Right cardiac atrium (tissue), 5 donors: Measurements from ENCODE around the gene CD99L2. TPM values are rescaled to one million over a fixed set of nuclear protein-coding genes. Genes with fewer than 3 reads are reported as not detected.
A peak's percentile ranks its signal among the peaks of the same experiment; 100 is the strongest.

Source experiments
- ATAC-seq, 2 donors: fragments of 200-7000 bp; cut with Tn5 transposase; one replicate each; pipeline versions ENCODE4 v1.8.0 to v1.9.1; 2020; ENCODE audit warnings: moderate library complexity in 2 of 2, mild to moderate bottlenecking in 1 of 2
- DNase-seq, 3 donors: peaks; one replicate each; pipeline ENCODE4 v3.0.0-alpha.2; 2020
- H3K27ac ChIP-seq: one replicate; pipeline ENCODE4 v1.5.1; 2013; ENCODE audit warnings: mild to moderate bottlenecking, low read length, control low read depth, moderate library complexity
- H3K27me3 ChIP-seq: one replicate; pipeline ENCODE4 v1.6.1; 2013; ENCODE audit not compliant: control insufficient read depth, insufficient read depth
- H3K4me1 ChIP-seq: one replicate; pipeline ENCODE4 v1.6.1; 2013; ENCODE audit warnings: low read length; ENCODE audit not compliant: control insufficient read depth, insufficient read depth
- H3K4me3 ChIP-seq: one replicate; pipeline ENCODE4 v1.5.1; 2013; ENCODE audit warnings: low read length, control low read depth
- H3K9me3 ChIP-seq: one replicate; pipeline ENCODE4 v1.6.1; 2013; ENCODE audit warnings: low read length; ENCODE audit not compliant: control insufficient read depth
- WGBS: extraction: QIAGEN DNeasy Blood & Tissue Kit; methylation state at CpG from one replicate; pipeline ENCODE4 v1.1.7; 2013; 5-methylcytosine and 5-hydroxymethylcytosine counted together
- intact Hi-C, 4 donors: fragments of 100-400 bp; cut with DNase I; formaldehyde crosslinking; loops; one replicate each; pipeline versions ENCODE4 v1.11.0 to v1.14.0; 2022 to 2023
- polyA plus RNA-seq: library from polyadenylated mRNA; stranded (reverse); fragments of 200-250 nt; gene quantifications from one replicate; pipeline ENCODE4 v1.2.3, GENCODE V29; 2013
- total RNA-seq, 4 donors: library from RNA; stranded (reverse); fragmentation: NEBNext Ultra II Directional; extraction: Animal tissue kit (Norgen Biotek cat#: 25700); gene quantifications; one replicate each; pipeline ENCODE4 v1.2.1, GENCODE V29; 2021
- donor health status: healthy with polysubstance abuse.
- donor health status: DM: no; HTN: yes; CAD: no.
- donor health status: DM: no; HTN: no; CAD: no.
- donor health status: DM: no; HTN: yes; CAD: no; lungs with severe emphysema.
- donor health status: DM: yes; HTN: yes; CAD: no.

The CD99L2 gene
- total and polyA plus RNA-seq, 5 donors: 66.5 to 84.7 (median 71.5) TPM

DNA sequence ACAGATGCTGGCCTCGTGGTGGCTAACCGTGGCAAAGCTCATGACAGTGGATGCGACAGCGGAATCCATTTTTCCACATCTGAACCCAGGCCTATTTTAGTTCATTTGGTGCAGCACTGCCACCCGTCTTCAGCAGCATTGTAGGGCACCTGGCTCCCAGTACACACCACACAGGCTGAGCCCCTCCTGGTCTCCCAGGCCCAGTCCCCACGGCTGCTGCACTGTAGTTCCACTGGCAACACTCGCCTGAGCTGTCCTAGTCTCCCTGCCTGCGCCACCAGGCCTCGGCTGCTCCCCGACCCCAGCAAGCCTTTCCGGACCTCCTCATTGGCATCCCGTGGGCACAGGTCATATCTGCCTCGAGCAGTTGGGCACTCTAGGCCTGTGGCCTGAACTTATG, 129.1 kb downstream of the CD99L2 start:
- Histone ChIP-seq H3K27ac (no peak overlapping the region), H3K4me1 (peaks cover 7% of the 10 kb centered on the region), H3K4me3 (no peak overlapping the region), H3K27me3 (no peaks in the 10 kb centered on the region), H3K9me3 (no peaks in the 10 kb centered on the region)
- 95% methylated on average over 13 of the region's 13 CpGs for WGBS
- no peak for DNase-seq
- intact Hi-C loops: no loop called here
- no peak for ATAC-seq

DNA sequence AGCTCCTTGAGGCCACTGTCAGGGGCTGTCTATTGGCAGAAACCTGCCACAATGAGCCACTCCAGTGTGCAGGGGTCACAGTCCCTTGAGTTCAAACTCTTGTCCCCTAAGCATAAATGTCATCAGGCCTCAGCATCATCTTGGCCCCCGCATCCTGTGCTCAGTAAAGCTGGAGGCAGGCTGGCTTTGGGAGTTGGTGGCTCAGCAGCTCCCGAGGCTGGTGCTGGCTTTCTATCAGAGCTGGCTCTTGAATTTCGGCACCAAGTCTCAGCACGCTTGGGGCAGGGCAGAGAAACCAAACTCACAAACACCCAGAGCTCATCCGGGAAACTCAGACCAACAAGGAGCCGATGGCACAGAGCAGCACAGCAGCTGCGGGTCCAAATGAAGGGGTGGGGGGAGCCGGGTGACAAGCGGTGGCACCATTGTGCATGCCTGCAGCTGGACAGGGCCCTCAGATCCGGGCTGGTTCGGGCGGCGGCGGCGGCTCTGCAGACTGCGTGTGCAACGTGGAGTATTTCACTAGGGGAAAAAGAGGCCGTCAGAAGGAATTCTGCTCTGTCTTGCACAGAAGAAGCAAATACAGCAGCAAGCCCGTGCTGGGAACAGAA, 129.8 kb downstream of the CD99L2 start:
- intact Hi-C loops: no loop called here
- peaks cover 7% of the 10 kb centered on the region for H3K4me1 ChIP-seq
- no peak overlapping the region for H3K4me3 ChIP-seq
- DNase-seq: no peak
- H3K27ac ChIP-seq: no peak overlapping the region
- H3K9me3 ChIP-seq: no peaks in the 10 kb centered on the region
- 95% methylated on average over 19 of the region's 19 CpGs for WGBS
- H3K27me3 ChIP-seq: no peaks in the 10 kb centered on the region
- no peak for ATAC-seq

DNA sequence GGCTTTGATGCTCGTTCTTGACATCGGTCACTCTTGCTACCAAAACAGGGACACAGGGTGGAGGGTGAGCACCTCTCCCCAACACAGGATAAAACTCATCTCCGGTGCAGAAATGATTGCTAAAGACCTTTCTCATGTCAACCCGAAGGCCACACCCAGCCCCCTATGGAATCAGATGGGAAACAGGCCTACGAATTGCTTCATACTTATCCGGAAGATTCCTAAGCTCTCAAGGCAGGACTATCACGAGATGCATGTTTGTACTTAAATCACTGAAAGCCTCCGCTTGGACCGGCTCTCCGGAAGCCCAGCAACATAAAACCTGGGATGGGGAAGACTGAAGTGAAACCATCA, 130.4 kb downstream of the CD99L2 start:
- Histone ChIP-seq H3K4me3 (no peak overlapping the region), H3K27ac (no peak overlapping the region), H3K9me3 (no peaks in the 10 kb centered on the region), H3K4me1 (peaks cover 7% of the 10 kb centered on the region), H3K27me3 (no peaks in the 10 kb centered on the region)
- no peak for DNase-seq
- ATAC-seq: no peak
- intact Hi-C loops: no loop called here
- 86% methylated on average over 10 of the region's 10 CpGs for WGBS

DNA sequence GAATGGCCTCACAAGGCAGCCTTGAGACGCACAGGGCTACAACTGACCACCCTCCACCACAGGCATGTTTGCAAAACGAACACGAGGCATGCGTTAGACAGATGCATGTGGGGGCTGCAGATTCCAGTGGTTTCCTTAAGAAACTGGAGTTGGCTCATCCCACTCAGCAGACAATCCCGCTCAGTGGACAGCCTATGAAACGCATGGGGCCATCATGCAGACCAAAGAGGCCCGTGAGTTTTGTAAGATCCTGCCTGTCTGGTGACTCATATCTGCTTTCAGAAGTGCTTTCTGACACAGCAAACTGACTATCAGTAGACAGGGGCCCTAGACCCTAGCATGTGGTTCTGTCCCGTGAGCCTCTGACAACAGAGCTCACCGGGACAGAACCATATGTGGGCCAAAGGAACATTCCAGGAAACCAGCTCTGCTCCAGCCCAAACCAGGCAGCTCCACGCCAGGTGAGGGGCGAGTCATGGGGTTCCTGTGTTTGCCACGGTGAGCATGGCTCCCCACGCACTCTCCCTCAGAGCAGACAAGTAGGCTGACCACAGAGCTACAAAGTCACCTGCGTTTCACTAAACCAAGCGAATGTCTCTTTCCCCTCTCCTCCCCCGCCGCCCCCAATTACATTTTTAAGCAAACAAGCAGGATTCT, 130.9 kb downstream of the CD99L2 start:
- Histone ChIP-seq H3K9me3 (no peaks in the 10 kb centered on the region), H3K4me1 (peaks cover 7% of the 10 kb centered on the region), H3K27ac (no peak overlapping the region), H3K27me3 (no peaks in the 10 kb centered on the region), H3K4me3 (no peak overlapping the region)
- intact Hi-C loops: no loop called here
- no peak for DNase-seq
- peak in 1 of 2 donors; percentile 10 for ATAC-seq
- WGBS: 63% methylated on average over 17 of the region's 17 CpGs

DNA sequence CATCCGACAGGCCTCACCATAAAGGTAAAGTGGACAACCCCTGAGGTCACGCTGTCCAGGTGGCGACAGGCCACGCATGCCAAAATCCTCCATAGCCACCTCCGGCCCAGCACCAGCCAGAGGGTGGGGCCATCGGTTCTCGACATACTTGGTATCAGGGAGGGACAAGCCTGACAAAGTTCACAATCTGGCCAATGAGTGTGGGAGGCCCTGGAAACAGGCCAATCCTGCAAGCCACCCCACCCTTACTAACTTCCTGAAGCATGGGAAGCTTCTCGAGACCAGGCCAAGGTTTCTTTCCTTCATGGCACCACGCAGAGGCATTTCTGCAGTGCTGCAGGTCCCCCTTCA, 131.4 kb downstream of the CD99L2 start:
- Histone ChIP-seq H3K4me3 (no peak overlapping the region), H3K27me3 (no peaks in the 10 kb centered on the region), H3K27ac (no peak overlapping the region), H3K9me3 (no peaks in the 10 kb centered on the region), H3K4me1 (peaks cover 7% of the 10 kb centered on the region)
- DNase-seq (peak; percentile 48 to 72 (median 71)), ATAC-seq (peak; percentile 22 to 69)
- WGBS: 52% methylated on average over 9 of the region's 9 CpGs
- intact Hi-C loops: no loop called here

DNA sequence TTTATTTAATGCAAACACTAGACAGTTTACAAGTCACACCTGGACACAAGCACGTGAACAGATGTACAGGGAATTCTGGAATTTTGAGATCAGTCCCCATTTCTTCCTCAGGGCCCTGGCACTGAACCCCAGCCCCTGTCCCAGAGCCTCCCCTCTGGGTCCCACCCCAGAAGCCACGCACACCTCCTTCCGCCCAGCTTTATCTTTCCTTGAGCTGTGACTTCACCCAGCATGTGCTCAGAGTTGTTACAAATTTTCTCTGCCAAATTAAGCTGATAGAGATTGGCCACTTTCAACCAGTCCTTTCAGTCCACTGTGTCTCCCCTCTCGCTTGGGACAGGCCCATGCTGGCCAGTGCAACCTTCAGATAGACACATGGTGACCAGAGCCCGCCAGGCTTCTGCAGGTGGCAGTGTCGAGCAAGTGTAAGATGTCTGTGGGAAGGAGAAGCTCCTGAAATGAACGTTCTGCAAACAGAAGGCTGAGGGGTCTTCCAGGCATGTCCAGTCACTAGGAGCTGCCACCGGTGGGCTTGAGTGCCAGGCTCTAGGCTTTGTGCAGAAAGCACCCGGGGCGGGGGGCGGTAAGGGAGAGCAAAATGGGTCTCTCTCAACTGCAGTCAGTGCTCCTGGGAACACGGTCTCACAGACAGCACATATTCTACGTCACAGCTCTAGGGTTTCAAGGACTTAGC, 132.0 kb downstream of the CD99L2 start:
- H3K9me3 ChIP-seq: no peaks in the 10 kb centered on the region
- H3K4me1 ChIP-seq: peaks cover 7% of the 10 kb centered on the region
- no peaks in the 10 kb centered on the region for H3K27me3 ChIP-seq
- WGBS: 80% methylated on average over 13 of the region's 13 CpGs
- no peak overlapping the region for H3K27ac ChIP-seq
- no peak overlapping the region for H3K4me3 ChIP-seq
- no peak for DNase-seq
- ATAC-seq: peak in 1 of 2 donors; percentile 6
- intact Hi-C loops: no loop called here

DNA sequence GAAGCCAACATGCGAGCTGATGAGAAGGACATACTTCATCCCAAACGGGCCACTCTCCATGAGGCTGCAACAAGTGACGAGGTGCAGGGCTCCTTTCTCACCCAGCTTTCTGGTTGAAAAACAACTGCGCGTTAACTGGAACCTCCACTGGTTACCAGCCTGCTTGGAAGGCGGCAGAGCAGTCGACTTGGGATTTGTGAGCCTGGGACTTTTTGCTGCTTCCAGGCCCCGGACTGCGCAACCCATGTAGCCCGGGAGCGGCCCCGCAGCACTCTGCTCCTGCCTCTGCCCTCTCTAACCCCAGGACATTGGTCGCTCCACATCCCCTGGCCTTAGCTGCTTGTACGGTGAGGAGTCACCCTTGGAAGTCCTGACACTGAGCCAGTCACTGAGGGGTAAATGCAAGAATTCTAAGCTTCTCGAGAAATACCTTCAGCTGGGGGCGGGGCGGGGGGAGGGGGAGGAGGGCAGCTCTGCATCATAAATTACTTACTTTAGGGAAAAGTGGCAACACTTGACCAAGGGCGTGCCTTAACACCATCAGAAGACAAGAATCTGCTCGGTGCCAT, 132.6 kb downstream of the CD99L2 start:
- H3K4me1 ChIP-seq: peaks cover 7% of the 10 kb centered on the region
- no peaks in the 10 kb centered on the region for H3K27me3 ChIP-seq
- 94% methylated on average over 19 of the region's 19 CpGs for WGBS
- no peak overlapping the region for H3K27ac ChIP-seq
- H3K9me3 ChIP-seq: no peaks in the 10 kb centered on the region
- H3K4me3 ChIP-seq: no peak overlapping the region
- DNase-seq (no peak), ATAC-seq (no peak)
- intact Hi-C loops: no loop called here

DNA sequence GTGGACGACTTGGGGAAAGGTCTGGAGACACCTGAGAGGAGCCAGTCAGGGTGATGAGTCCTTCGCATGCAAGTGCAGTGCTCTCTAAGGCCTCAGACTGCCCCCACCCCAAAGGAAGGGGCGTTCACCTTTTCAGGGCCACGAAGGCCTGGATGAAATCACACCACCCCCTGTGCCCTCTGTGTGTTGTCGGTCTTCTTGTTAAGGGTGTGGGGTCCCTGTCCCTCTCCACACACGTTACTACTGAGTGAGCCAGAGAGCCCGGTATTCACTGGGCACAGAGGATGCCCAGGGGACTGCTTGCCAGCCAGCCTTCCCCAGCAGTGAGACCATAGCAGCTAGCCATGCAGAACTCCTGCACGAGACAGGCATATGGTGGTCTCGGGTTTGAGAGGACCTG, 133.2 kb downstream of the CD99L2 start:
- intact Hi-C loops: no loop called here
- Histone ChIP-seq H3K9me3 (no peaks in the 10 kb centered on the region), H3K4me1 (peaks cover 7% of the 10 kb centered on the region), H3K27me3 (no peaks in the 10 kb centered on the region), H3K4me3 (no peak overlapping the region), H3K27ac (no peak overlapping the region)
- no peak for DNase-seq
- 83% methylated on average over 9 of the region's 9 CpGs for WGBS
- no peak for ATAC-seq

DNA sequence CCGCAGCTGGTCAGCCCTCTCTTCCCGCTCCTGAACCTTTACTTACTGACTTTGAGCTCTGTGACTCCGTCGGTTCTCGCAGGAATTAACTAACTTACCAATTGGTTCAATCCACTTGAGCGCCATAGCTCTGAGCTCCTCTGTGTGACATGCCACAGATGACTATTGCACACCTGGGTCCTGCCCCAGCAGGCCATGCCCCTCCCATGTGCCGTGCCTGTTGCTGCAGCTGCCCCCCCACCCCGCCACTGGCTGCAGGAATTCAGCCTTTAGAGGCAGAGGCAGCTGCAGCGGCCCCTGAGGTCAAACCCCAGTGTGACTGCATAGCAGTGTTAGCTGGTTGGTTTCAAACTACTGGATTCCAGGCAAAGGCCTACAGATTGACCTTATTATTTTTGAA, 134.7 kb downstream of the CD99L2 start:
- H3K27ac ChIP-seq: no peak overlapping the region
- intact Hi-C loops: no loop called here

DNA sequence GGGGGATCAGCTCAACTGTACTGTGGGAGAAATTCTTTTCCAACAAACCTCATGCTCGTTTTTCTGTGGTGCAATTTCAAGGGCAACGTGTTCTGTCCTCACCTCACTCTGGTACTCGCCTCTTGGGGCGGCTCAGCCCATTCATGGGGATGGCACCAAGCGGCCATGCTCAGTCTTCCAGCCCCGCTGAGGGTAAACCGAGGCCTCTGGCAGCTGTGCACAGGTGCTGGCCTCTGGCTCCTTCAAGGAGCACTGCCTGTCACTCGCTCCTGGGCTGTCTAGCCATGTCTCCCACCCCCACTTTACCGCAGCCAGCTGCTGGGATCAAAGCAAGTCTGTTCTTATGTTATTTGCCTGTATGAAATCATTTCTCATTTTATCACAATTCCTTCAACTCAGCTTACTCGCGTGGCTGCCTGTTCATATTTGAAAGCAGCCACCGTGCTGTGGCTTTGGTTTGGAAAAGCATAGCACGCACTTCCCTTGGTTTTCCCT, 135.1 kb downstream of the CD99L2 start:
- WGBS: 82% methylated on average over 13 of the region's 13 CpGs
- intact Hi-C loops: no loop called here

More for the DNA sequence above, 134.7 kb downstream of the CD99L2 start:
- Histone ChIP-seq H3K27me3 (no peaks in the 10 kb centered on the region), H3K4me1 (peaks cover 7% of the 10 kb centered on the region), H3K4me3 (no peak overlapping the region), H3K9me3 (no peaks in the 10 kb centered on the region)
- 91% methylated on average over 9 of the region's 9 CpGs for WGBS
- DNase-seq: no peak
- no peak for ATAC-seq

More for the DNA sequence above, 135.1 kb downstream of the CD99L2 start:
- no peak for DNase-seq
- H3K4me3 ChIP-seq: no peak overlapping the region
- peaks cover 7% of the 10 kb centered on the region for H3K4me1 ChIP-seq
- H3K9me3 ChIP-seq: no peaks in the 10 kb centered on the region
- ATAC-seq: no peak
- no peaks in the 10 kb centered on the region for H3K27me3 ChIP-seq
- no peak overlapping the region for H3K27ac ChIP-seq
